Uterine smooth muscle cell (primary cell): ENCODE measurements around the gene OPN4. TPM values are rescaled to one million over a fixed set of nuclear protein-coding genes. Genes with fewer than 3 reads are reported as not detected.

Experiments
- total RNA-seq: library from RNA; depleted of rRNA; stranded (reverse); fragments of >200 nt; gene quantifications from 2 replicates; pipeline ENCODE4 v1.2.3, GENCODE V29; 2014

The OPN4 gene
- total RNA-seq, result not detected in 2 replicates

GRCh38 chr10:86654411-86655172, at the start of gene OPN4:
Gene OPN4, plus strand, starts transcription at chr10:86654547. Its CDS starts 237 bp downstream, at chr10:86654784.

GRCh38 chr10:86668297-86669165, 14.2 kb downstream of the OPN4 start, which contains the start of gene LDB3:
Gene LDB3, plus strand, starts transcription at chr10:86668511. Its CDS starts 181 bp downstream, at chr10:86668692.

Other genes starting within 250 kb of the OPN4 start
- gene WAPL, start 132.8 kb upstream of the OPN4 start, total RNA-seq, result 49.5 and 56.9 TPM in 2 replicates
- gene LDB3, start 14.0 kb downstream of the OPN4 start, total RNA-seq, result under 0.01 TPM in 1 of 2 replicates, not detected in the other
- gene BMPR1A, start 102.1 kb downstream of the OPN4 start, total RNA-seq, result 59.3 and 60.6 TPM in 2 replicates